GM19468 (cell line): Measurements from ENCODE around the gene DMAC2.
"Not testable (repeated sequence)": the region's sequence is repeated elsewhere in the genome, so short reads cannot be mapped to it uniquely, and the experiment has no call there.

Source experiments
- ATAC-seq: cut with Tn5 transposase; IDR thresholded peaks from one replicate; pipeline ENCODE4 v1.9.1; 2021; ENCODE audit warnings: mild to moderate bottlenecking, moderate library complexity, moderate number of reproducible peaks; ENCODE audit not compliant: unreplicated experiment; ENCODE audit errors: extremely low read depth

Gene DMAC2

GRCh38 chr19:41403181-41403970 is 36.3 kb downstream of the DMAC2 start:
- ATAC-seq, result no peak

GRCh38 chr19:41402010-41402409 is 37.7 kb downstream of the DMAC2 start:
- no peak for ATAC-seq

GRCh38 chr19:41401483-41401882 is 38.2 kb downstream of the DMAC2 start:
- no peak for ATAC-seq

- ATAC-seq, result no peak
Measured at GRCh38 chr19:41399525-41399924, 40.2 kb downstream of the DMAC2 start.

- no peak for ATAC-seq
Measured at GRCh38 chr19:41399091-41399490, 40.6 kb downstream of the DMAC2 start.

GRCh38 chr19:41398598-41398997 is 41.1 kb downstream of the DMAC2 start:
- no peak for ATAC-seq

- ATAC-seq, result no peak
Measured at GRCh38 chr19:41398050-41398418, 41.7 kb downstream of the DMAC2 start.

- peak; percentile 79 for ATAC-seq
Measured at GRCh38 chr19:41397086-41398049, 42.3 kb downstream of the DMAC2 start, which contains the start of the genes BCKDHA and EXOSC5. Gene BCKDHA (plus strand): TSS chr19:41397818. CDS start chr19:41397828, 10 bp downstream. Gene EXOSC5 (minus strand): TSS chr19:41397359. CDS start chr19:41397328, 31 bp downstream.

GRCh38 chr19:41395355-41395754 is 44.4 kb downstream of the DMAC2 start:
- ATAC-seq, result no peak

GRCh38 chr19:41392775-41393174 is 46.9 kb downstream of the DMAC2 start:
- ATAC-seq, result no peak

GRCh38 chr19:41391618-41392017 is 48.1 kb downstream of the DMAC2 start:
- no peak for ATAC-seq

- ATAC-seq, result no peak
Measured at GRCh38 chr19:41386442-41386841, 53.3 kb downstream of the DMAC2 start.

- no peak for ATAC-seq
Measured at GRCh38 chr19:41384351-41384750, 55.4 kb downstream of the DMAC2 start.

GRCh38 chr19:41381536-41381935 is 58.2 kb downstream of the DMAC2 start:
- not testable (repeated sequence) for ATAC-seq
